GM18520 (cell line): Measurements from ENCODE around the gene CDPF1.

Experiments
- ATAC-seq: cut with Tn5 transposase; IDR thresholded peaks from one replicate; pipeline ENCODE4 v1.9.1; 2021; ENCODE audit not compliant: unreplicated experiment

Gene CDPF1, protein sequence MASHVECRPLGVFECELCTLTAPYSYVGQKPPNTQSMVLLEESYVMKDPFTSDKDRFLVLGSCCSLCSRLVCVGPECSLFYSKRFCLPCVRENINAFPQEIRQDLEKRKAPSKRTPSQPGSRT

DNA sequence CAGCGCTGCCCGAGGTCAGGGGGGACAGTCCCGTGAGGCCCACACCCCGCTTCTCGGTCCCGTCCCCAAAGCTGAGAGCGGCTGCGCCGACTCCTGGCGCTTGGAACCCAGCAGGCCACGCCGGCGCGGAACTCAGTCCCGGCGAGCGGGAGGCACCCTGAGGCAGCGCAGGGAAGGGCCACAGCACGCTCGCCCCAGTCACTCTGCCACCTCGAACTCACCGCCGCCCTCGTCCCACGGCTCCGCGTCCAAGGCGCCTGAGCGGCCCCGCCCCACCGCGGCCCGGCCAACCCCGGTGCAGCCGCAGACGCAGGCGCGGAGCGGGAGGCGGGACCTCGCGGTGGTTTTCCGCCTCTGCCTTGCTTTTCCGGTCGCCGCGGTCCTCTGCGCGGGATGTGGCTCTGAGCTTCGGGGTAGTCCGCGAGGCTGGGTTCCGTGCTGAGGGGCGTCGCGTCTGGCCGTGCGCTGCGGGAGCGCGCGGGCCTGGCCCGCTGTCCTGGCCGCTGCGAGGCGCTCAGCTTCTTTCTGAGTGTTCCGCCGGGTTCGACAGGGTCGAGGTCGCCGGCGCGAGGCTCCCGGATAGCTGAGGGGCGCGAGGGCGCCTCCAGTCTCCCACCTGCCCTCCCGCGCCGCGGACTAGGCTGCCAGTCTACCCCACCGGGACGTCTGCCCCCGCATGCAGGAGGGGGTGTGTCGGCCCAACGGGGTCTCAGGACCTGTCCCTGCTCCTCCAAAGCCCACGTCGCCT is at the start of gene CDPF1:
Gene CDPF1, minus strand, starts transcription at position 259 of the 748 bp plus-strand sequence. CDS start 2,009 bp downstream, outside the sequence.
- peak; percentile 78 for ATAC-seq

DNA sequence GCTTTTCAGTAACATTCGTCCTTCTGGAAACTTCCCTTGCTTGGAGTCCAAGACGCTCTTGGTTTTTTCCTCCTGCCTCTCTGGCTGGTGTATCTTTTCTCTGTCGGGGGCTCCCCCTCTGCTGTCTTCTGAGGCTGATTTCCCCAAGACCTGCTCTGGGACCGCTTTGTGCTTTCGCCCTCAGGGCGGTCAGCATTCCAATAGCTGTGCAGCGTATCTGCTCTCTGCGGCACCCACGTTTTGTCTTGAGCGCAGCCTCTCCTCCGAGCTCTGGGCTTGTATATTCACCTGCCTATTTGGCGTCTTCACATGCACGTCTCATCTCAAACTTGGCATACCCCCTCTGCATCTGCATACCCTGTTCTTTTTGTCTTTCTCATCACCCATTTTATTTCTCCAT is 49.0 kb upstream of the CDPF1 start:
- ATAC-seq = no peak

DNA sequence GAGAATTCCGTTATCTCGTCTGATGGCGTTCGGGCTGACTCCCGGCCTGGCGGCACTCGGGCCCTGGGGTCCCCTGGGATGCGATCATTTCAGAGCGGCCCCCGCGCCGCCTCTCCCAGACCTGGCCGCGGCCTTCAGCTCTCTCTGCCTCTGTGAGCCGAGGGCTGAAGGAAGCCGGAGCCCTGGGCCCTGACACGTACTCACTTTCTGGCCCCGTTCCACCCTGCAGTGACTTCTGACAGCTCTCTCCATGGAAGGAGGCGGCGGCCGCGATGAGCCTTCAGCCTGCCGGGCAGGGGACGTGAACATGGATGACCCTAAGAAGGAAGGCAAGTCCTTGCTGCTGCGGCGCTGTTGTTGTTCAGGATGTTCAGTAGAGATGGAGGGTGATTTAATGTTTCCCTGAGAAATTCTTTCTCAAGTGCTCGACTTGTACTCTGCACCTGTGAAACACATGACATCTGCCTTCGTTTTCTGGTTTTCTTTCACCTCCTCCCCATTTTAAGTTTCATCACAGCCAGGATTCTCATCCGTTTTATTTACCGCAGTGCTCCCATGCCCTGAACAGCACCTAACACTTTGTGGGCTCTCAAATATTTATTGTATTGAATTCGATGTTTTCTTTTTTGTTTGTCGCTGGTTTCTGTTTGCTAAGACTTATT is 47.2 kb upstream of the CDPF1 start:
- ATAC-seq = no peak

DNA sequence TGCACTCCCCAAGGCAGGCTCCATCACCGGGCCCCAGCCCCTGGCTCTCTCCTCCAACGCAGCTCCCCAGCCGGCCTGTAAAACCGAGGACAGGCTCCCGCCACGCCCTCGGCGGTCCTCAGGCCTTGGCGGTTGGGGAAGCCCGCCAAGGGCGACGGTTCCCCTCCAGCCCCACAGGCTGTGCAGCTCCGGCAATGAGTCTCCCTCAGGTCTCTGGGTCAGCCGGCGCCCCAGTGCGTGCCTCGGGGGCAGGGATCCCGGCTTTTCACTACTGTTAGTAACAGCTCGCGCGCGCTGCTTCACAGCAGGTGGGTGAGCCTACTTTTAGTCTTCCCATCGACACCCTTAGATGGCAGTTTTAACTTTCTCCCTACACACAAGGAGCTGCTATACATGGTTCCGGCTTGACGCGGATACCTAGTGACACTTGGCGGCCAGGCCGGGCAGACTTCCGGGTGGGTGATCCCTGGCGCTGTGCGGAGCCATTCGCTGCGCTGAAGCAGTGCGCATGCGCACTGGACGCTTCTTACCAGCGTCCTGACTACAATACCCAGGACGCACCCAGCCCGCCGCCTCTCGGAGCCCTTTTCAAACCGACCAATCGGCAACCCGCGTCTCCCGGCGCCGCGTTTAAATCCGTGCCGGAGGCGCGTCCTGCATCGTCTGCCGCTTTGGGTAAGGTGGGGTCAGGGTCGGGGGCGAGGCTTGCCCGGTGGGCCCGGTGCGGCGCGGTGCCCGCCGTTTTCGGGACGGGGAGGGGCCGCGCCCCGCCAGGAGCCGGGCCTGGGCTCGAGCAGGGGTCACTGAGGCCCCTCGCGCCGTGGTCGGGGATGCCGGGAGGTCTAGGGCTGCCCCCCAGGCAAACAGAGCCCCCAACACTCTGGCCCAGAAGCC is 46.4 kb upstream of the CDPF1 start, which contains the start of gene GTSE1:
Gene GTSE1, plus strand, starts transcription at position 614 of the 894 bp plus-strand sequence. CDS start 531 bp downstream, outside the sequence.
- ATAC-seq = peak; percentile 95

DNA sequence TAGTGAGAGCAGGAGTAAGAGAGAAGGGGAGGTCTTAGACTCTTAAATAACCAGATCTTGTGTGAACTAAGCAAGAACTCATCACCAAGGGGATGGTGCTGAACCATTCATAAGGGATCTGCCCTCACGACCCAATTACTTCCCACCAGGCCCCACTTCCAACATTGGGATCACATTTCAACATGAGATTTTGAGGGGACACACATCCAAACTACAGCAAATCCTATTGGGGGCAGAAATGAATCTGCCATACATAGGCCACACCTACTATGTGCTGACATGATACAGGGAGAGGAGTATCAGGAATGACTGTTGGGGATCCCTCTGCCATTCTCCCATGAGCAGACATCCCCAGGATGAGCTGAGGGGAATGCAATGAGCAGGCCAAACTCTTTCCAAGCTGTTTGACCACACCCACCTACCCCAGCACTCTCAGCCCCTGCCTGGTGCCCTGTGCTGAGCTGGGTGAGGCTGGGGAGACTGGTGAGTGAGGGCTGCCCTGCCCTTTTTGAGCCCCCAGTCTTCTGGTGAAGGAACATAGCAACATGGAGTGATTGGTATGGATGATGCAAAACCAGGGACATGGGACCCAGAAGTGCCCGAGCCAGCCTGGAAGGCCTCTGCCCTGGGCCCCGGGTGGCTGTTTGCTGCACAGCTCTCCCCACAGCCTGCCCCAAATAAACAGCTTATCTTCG is 45.3 kb upstream of the CDPF1 start:
- ATAC-seq = no peak

DNA sequence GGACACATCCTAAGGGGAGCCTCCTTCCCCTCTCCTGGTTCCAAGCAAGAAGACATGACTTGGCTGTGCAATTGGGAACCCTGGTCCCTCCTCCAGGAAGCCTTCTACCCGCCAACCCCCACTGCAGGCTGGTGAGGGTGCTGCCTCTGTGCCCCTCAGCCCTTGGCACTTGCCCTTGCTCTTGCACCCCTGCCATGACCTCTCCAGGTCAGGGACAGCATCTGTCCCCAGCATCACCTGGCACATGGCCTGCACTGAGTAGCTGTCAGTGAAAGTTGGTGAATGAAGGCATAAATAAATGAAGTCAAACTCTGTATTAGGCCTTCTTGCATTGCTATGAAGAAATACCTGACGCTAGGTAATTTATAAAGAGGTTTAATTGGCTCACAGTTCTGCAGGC is 44.7 kb upstream of the CDPF1 start:
- ATAC-seq = no peak

DNA sequence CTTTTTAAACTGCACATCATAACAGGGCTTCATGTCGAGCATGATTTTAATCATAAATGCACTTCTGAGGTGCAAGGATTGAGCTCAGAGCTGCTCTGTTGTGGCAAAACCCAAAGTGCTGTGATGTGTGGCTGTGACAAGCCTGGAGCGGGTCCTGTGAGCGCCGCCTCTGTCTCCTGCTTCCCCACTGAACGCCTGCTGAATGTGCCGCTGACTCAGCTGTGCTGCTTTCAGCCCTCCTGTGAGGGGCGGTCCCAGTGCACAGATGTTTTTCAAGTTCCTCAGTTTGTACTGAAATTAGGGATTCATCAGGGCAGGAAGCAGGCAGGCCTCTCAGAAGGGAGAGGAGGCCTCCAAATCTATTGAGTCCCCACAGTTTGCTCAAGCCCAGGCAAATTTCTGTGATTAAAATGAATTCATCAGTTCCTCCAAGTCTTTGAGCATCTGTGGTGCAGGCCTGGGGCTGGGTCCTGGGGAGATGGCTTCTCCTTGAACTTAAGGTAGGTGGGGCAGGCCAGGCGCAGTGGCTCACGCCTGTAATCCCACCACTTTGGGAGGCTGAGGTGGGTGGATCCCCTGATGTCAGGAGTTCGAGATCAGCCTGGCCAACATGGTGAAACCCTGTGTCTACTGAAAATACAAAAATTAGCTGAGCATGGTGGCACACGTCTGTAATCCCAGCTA is 43.6 kb upstream of the CDPF1 start:
- no peak for ATAC-seq

DNA sequence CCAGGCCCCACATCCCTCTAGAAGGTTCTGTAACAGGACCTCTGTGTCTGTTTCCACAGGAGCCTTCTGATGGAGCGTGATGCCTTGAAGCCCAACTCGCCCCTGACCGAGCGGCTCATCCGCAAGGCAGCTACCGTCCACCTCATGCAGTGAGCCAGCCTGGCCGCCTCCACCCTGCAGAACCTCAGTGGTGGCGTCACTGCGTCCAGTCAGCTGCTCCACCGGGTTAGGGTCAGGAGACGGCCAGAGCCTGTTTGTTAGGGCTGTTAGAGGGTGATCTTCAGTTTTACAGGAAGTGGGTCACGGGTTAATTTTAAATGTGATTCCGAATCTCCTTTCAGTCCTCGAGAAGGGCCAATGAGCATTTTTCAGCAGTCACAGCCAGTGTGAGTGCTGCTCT is 42.6 kb upstream of the CDPF1 start:
- no peak for ATAC-seq

DNA sequence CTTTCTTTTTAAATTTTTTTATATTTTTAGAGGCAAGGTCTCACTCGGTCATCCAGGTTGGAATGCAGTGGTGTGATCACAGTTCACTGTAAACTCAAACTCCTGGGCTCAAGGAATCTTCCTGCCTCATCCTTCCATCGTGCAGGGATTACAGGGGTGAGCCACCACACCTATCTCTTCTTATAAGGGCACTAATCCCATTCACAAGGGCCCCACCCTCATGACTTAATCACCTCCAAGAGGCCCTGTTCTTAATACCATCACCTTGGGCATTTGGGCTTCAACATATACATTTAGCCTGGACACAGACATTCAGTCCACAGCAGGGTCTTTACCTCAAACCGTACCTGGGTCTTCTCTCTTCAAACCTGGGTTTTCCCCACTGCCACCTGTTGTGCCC is 42.1 kb upstream of the CDPF1 start:
- ATAC-seq = no peak

DNA sequence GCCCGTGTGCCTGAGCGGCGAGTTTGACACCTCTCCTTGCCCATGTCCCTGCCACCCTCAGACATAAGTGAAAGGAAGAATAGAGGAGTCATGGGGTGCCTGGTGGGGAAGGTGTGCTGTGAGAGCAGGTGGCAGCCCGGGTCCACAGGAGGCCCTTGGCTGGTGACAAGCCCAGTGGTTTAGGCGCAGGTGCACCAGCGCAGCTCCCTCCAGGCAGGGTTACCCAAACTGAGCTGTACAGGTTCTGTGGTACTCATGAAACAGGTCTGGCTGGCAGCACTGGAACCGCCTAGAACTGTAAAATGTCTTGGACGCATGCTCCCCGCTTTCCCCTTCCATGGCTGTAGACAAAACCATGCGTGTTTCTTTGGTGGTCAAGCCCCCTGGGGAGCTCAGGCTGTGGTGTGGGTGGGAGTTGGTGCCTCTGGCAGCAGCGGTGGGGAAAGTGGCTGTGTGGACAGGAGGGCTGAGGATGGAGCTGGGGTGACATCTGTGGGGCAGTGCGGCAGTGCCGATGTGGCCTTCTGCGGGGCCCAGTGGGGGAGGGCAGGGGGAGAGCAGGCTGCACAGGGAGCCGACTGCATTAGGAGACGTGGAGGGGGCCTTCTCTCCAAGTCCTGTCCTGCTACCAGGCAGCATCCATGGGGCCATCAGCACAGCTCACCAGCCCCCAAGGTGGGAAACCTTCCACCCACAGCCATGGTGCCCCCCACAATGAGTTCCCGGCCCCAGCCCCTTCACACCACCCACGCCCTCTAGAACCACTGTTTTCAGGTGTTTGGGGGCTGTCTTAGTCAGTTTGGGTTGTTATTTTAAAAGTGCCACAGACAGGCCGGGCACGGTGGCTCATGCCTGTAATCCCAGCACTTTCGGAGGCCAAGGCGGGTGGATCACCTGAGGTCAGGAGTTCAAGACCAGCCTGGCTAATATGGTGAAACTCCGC is 41.0 kb upstream of the CDPF1 start:
- ATAC-seq = no peak

DNA sequence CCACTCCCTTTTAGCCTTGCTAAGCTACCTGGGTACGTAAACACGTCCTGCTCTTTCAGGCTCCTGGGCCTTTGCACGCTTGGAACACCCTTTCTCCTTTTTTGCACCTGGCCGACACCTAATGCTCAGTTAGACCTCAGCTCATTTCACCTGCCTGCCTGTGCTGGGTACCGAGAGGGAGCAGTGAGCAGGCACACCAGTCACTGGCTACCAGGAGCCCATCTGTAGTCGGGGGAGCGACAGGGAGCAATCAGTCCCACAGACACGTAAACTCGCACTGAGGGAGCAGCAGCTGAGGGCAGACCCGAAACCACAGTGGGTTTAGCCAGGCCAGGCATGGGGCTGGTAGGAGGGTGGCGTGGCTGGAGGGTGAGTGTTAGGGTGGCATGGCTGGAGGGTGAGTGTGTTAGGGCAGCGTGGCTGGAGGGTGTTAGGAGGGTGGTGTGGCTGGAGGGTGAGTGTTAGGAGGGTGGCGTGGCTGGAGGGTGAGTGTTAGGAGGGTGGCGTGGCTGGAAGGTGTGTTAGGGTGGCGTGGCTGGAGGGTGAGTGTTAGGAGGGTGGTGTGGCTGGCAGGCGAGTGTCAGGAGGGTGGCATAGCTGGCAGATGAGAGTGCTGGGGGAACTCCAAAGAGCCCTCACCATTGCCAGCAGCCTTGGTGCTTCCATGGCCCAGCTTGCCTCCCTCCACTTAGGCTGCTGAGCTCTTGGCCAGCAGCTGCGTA is 40.2 kb upstream of the CDPF1 start:
- no peak for ATAC-seq

DNA sequence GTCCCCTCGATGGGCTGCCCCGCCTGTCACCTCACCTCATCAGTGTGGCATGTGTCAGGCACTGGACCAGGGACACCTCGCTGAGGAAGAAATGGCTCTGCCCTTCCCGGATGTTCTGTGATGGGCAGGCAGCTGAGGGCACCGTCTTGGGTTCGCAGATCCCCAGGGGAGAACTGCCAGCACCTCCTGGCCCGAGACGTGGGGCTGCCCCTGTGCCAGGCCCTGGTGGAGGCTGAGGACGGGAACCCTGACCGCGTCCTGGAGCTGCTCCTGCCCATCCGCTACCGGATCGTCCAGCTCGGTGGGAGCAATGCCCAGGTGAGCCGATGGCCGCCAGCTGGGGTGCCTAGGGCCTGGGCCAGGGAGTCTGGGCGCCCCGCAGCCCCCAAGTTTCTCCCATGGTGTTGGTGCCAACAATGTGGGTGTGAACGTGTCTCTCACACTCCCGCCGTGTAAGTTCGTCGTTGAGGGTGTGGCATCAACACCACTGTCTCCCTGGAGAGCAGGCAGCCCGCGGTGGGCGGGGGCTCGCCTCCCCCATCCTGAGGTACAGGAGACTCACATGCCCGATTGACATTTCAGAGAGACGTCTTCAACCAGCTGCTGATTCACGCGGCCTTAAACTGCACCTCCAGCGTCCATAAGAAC is 39.3 kb upstream of the CDPF1 start:
- no peak for ATAC-seq

DNA sequence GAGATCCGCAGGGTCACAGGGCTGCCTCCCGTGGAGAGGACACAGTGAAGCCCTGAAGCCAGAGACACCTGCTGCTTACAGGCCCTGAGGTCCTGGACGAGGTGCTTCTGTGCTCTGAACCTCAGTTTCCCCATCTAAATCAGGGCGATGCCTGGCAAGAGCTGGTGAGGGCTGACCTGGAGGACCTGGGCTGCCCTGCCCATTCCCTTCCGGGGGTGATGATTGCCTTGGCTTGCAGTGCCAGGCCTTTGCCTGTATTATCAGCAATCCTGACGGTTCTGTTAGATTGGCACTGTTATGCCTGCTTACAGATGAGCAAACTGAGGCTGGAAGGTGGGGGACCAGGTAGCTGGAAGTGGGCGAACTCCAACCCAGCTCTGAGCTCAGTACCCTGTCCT is 38.8 kb upstream of the CDPF1 start:
- no peak for ATAC-seq

DNA sequence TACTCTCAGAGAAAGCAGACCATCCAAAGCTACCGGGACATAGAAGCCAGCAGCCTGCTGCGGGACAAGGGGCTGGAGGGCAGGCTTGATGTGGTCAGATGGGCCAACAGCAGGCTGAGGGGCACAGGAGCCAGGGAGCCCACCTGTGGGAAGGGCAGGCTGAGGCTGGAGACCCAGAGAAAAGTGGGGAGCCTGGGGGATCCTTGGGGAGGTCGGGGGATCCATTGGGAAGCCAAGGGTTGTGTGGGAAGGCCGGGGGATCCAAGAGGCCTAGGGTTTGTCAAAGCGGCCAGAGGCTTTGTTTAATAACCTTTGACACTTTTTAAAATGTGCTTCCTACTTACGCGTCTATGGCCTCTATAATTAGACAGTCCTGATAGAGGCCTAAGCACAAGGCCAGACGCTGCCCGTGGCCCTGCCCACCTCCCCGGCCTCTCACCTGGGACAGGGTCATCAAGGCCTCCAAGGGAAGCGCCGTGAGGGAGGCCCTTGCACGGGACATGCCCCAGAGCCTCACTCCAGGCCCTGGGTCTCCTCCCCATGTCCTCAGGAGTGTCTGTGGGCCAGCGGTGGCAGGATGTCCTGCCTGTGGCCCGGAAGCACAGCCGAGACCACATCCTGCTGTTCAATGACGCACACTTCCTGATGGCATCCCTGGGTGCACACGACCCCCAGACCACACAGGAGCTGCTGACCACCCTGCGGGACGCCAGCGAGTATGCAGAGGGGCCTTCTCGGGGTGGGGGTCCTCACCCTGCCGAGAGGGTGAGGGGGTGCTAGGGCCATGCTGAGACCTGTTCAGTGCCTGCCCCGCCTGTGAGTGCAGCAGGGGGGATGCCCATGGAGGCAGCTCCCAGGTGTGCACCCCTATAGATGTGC is 38.0 kb upstream of the CDPF1 start:
- peak; percentile 51 for ATAC-seq

DNA sequence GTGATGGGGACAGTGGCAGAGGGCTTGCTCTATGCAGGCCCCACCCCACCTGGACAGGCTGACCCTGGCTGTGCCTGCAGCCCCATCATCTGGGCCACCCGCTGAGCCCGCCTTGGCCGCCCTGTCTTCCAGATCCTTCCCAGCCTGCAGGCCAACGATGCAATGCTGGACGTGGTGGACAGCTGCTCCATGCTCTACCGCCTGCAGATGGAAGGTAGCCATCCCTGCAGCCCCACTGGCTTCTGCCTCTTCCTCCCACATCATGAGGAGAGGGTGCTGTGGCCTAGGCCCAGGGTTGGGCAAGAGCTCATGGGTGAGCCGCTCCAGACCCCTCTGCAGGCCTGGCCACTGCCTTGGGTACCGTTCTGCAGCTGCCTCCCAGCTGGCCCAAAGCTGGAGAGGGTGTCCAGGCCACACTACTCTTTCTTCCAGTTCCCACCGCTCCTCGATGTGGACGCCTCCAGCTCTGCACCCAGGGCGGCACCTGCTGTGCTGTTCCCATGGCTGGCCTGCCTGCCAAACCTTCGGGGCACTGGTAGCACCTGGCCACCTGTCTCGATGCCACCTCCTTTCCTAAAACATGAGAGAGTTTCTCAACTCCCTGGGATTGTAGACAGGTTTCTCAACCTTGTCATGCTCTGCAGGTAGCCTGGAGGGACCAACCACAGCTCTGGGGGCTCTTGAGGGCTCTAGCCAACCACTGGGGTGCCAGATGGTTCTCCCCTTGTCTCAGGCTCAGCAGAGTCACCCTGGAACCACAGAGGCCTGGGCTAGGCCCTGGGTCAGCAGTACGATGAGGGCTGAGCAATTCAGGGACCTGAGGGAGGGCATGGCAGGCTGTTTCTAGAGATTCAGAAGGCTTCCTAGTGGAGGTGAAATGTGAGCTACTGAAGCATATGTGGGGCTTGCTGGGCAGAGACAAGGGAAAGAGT is 37.1 kb upstream of the CDPF1 start:
- ATAC-seq = no peak

DNA sequence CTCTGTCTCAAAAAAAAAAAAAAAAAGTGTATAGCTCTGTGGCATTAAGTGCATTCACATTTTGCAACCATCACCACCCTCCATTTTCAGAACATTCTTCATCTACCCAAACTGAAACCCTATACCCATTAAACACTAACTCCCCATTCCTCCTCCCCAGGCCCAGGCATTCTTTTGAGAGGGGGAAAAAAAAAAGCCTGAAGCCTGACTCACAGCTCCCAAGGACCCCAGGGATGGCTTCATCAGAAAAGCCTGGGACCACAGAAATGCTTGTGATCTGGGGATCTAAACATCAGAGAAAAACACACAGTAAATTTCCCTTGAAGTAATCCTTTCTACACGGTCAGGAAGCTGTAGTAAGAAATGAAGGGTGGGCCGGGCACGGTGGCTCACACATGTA is 35.9 kb upstream of the CDPF1 start:
- ATAC-seq = no peak
